ENCODE results near the gene E2F7.
"Not testable (repeated sequence)": the region's sequence is repeated elsewhere in the genome, so short reads cannot be mapped to it uniquely, and the experiment has no call there.

E2F7 gene, protein sequence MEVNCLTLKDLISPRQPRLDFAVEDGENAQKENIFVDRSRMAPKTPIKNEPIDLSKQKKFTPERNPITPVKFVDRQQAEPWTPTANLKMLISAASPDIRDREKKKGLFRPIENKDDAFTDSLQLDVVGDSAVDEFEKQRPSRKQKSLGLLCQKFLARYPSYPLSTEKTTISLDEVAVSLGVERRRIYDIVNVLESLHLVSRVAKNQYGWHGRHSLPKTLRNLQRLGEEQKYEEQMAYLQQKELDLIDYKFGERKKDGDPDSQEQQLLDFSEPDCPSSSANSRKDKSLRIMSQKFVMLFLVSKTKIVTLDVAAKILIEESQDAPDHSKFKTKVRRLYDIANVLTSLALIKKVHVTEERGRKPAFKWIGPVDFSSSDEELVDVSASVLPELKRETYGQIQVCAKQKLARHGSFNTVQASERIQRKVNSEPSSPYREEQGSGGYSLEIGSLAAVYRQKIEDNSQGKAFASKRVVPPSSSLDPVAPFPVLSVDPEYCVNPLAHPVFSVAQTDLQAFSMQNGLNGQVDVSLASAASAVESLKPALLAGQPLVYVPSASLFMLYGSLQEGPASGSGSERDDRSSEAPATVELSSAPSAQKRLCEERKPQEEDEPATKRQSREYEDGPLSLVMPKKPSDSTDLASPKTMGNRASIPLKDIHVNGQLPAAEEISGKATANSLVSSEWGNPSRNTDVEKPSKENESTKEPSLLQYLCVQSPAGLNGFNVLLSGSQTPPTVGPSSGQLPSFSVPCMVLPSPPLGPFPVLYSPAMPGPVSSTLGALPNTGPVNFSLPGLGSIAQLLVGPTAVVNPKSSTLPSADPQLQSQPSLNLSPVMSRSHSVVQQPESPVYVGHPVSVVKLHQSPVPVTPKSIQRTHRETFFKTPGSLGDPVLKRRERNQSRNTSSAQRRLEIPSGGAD

DNA sequence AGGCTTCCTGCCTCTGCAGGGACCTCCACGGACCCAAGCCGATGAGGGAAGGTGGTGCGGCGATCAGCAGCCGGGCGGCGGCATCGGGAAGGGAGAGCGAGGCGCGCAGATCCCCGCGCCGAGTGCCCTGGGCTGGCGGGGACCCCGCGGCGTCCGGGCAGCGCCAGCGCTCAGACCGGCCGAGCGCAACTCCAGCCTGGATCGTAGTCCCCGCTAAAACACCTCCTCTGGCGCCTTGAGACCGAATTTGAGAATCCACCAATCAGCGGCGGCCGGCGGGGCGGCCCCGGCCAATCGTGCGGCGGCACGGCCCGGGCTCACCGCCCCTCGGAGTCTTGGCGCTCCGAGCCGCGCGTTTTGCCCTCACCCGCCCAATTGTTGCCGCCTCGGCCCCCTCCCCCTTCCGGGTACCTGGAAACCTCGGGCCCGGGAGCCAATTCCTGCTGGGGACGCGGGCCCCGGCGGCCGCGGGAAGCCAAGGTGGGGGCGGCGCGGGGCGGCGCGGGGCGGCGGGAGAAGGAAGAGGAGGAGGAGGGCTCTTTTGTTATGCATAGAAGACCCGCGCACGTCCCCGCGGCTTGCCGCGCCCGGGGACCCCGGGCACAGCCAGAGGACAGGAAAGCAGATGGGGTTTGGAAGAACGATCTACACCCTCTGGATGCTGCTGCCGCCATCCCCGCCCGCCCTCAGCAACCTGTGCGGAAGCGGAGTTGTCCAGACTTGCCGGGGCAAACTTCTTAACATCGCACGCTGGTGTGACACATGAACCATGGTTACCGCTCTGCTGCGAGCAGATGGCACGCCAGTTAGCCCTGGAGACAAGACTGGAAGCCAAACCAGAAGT, at the start of gene E2F7:
E2F7 (minus strand) TSS at position 209 of the 844 bp plus-strand sequence. CDS start 934 bp downstream, outside the sequence.
- H3K27ac ChIP-seq (ENCODE audit: low read depth, low read length): peak within 1 kb of the TSS; percentile 23
- H3K36me3 ChIP-seq (ENCODE audit: insufficient read depth, low read length): no peaks in the 10 kb centered on the region
- H3K9me3 ChIP-seq (ENCODE audit: low read length): no peaks in the 10 kb centered on the region
- H3K9ac ChIP-seq (ENCODE audit: low read length): no peak within 1 kb of the TSS
- H3K4me1 ChIP-seq (ENCODE audit: insufficient read depth, low read length): peaks cover 6% of the 10 kb centered on the region
- H3K27me3 ChIP-seq (ENCODE audit: control insufficient read depth in 1 of 2, insufficient read depth in 2 of 2, low read length in 2 of 2): peaks cover 7 to 13% of the 10 kb centered on the region in 2 donors
- H3K4me3 ChIP-seq (ENCODE audit: low read depth in 1 of 2, low read length in 2 of 2): peak within 1 kb of the TSS; percentile 64 to 87

DNA sequence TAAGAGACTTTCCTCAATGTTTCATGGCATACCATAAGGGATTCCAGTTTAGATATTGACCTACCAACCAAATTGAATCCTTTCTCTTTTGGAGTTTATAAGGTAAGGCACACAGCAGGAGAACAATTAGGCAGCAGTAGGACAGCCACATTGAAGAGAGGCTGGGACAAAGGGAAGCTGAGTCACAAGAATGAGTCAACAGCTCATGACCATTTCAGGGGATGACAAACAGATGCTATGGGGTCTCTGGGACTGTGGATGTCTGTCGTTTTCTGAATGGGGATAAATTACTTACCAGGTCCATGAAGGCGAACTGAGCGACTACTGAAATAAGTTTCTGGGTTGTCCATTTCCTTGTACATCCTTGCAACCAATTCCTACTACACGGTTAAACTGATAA, 48.6 kb upstream of the E2F7 start:
- Histone ChIP-seq H3K4me1 (ENCODE audit: insufficient read depth, low read length) (no peaks in the 10 kb centered on the region), H3K9me3 (ENCODE audit: low read length) (no peaks in the 10 kb centered on the region), H3K36me3 (ENCODE audit: insufficient read depth, low read length) (no peaks in the 10 kb centered on the region), H3K9ac (ENCODE audit: low read length) (no peak overlapping the region), H3K27ac (ENCODE audit: low read depth, low read length) (no peak overlapping the region), H3K4me3 (ENCODE audit: low read depth in 1 of 2, low read length in 2 of 2) (no peak overlapping the region), H3K27me3 (ENCODE audit: control insufficient read depth in 1 of 2, insufficient read depth in 2 of 2, low read length in 2 of 2) (no peaks in the 10 kb centered on the region)

DNA sequence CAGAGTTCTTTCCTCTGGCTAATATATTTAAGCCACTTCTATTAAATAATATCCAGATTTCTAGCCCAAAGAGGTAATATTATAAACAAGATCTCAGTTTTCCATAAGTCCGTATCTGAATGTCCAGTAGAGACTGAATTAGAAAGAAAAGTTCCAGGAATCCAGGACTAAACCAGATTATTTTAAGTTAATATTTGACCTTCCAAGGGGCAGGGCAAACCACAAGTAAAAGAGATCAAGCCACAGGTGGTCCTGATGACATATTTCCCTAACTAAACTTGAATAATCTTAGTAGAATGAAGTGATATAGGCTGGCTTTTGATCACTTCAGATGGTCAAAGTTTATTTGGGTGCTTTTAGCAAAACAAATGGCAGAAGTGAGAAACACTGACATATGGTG, 43.3 kb upstream of the E2F7 start:
- H3K27ac ChIP-seq (ENCODE audit: low read depth, low read length): no peak overlapping the region
- H3K36me3 ChIP-seq (ENCODE audit: insufficient read depth, low read length): no peaks in the 10 kb centered on the region
- H3K4me3 ChIP-seq (ENCODE audit: low read depth in 1 of 2, low read length in 2 of 2): no peak overlapping the region
- H3K9me3 ChIP-seq (ENCODE audit: low read length): no peaks in the 10 kb centered on the region
- no peak overlapping the region for H3K9ac ChIP-seq (ENCODE audit: low read length)
- no peaks in the 10 kb centered on the region for H3K4me1 ChIP-seq (ENCODE audit: insufficient read depth, low read length)
- no peaks in the 10 kb centered on the region for H3K27me3 ChIP-seq (ENCODE audit: control insufficient read depth in 1 of 2, insufficient read depth in 2 of 2, low read length in 2 of 2)

DNA sequence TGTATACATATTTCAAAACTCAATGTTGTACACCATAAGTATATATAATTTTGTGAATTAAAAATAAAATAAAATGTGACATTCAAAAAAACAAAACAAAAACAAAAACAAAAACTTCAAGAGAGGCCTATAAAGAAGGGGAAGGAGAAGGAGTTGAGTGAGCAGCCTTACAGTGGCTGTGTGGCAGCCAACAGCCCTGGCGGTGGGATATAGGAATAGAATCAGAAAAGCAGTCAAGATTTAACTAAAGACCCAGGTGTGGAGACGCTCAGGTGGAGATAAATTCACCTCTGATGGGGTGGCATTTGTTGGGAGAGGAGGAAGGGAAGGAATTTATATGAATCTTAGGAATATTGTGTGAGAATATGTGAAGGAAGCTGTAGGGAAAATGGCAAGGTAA, 41.8 kb upstream of the E2F7 start:
- Histone ChIP-seq H3K9me3 (ENCODE audit: low read length) (no peaks in the 10 kb centered on the region), H3K36me3 (ENCODE audit: insufficient read depth, low read length) (no peaks in the 10 kb centered on the region), H3K27me3 (ENCODE audit: control insufficient read depth in 1 of 2, insufficient read depth in 2 of 2, low read length in 2 of 2) (no peaks in the 10 kb centered on the region), H3K4me3 (ENCODE audit: low read depth in 1 of 2, low read length in 2 of 2) (no peak overlapping the region), H3K9ac (ENCODE audit: low read length) (no peak overlapping the region), H3K27ac (ENCODE audit: low read depth, low read length) (no peak overlapping the region), H3K4me1 (ENCODE audit: insufficient read depth, low read length) (no peaks in the 10 kb centered on the region)

DNA sequence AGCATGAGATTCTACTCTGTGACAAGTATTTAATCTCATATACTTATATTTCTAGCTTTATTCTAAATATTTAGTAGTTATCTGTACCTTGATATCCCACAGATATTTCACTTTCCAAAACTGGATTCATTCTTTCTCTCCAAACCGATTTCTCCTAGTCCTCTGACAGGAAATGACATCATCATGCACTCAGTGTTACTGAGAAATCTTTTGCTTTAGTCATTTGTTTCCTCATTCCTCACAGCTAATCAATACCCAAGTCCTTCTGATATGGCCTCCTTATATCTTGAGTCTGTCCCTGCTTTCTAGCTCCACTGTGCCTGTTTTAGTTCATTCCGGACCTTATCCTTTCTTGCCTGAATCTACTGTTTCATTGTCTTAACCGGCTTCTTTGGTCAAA, 39.4 kb upstream of the E2F7 start:
- H3K27ac ChIP-seq (ENCODE audit: low read depth, low read length): no peak overlapping the region
- H3K4me1 ChIP-seq (ENCODE audit: insufficient read depth, low read length): no peaks in the 10 kb centered on the region
- no peaks in the 10 kb centered on the region for H3K9me3 ChIP-seq (ENCODE audit: low read length)
- H3K9ac ChIP-seq (ENCODE audit: low read length): no peak overlapping the region
- H3K36me3 ChIP-seq (ENCODE audit: insufficient read depth, low read length): no peaks in the 10 kb centered on the region
- H3K4me3 ChIP-seq (ENCODE audit: low read depth in 1 of 2, low read length in 2 of 2): no peak overlapping the region
- no peaks in the 10 kb centered on the region for H3K27me3 ChIP-seq (ENCODE audit: control insufficient read depth in 1 of 2, insufficient read depth in 2 of 2, low read length in 2 of 2)

DNA sequence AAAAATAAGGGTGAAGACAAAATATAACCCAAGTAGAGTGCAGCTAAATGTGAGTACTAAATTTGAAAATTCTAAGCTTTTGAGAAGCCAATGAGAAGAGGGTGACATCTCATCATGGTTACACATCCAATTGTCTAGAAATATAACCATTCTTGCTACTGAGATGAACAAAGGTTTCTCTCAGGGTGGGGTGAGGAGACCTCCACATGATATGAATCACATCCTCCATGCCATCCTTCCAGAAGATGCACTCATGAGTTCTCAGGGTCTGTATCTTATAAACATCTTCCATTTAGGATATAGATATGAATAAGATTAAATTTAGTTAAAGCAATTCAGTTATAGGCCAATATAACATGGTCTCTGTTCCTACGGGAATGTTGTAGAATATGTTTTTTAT, 38.9 kb upstream of the E2F7 start:
- H3K36me3 ChIP-seq (ENCODE audit: insufficient read depth, low read length): no peaks in the 10 kb centered on the region
- no peak overlapping the region for H3K27ac ChIP-seq (ENCODE audit: low read depth, low read length)
- H3K9ac ChIP-seq (ENCODE audit: low read length): no peak overlapping the region
- no peaks in the 10 kb centered on the region for H3K27me3 ChIP-seq (ENCODE audit: control insufficient read depth in 1 of 2, insufficient read depth in 2 of 2, low read length in 2 of 2)
- H3K9me3 ChIP-seq (ENCODE audit: low read length): no peaks in the 10 kb centered on the region
- H3K4me1 ChIP-seq (ENCODE audit: insufficient read depth, low read length): no peaks in the 10 kb centered on the region
- no peak overlapping the region for H3K4me3 ChIP-seq (ENCODE audit: low read depth in 1 of 2, low read length in 2 of 2)

DNA sequence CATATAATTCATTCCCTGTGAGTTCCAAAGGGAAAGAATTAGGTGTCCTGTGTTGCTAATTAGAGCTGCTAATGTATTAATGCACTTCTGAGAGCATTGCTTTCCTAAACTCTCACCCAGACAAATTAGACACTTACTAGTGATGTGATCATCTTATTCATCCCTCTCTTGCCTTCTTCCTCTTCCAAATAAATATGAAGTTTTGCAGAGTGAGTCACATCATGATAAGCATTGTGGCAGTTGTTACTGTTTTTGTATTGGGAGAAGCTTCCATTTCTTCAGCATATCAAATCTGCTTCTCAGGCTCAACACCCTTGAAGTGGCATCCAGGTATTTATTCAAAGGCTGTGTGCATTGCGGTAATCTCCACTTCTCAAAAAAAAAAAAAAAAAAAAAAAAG, 37.3 kb upstream of the E2F7 start:
- Histone ChIP-seq H3K27me3 (ENCODE audit: control insufficient read depth in 1 of 2, insufficient read depth in 2 of 2, low read length in 2 of 2) (no peaks in the 10 kb centered on the region), H3K36me3 (ENCODE audit: insufficient read depth, low read length) (no peaks in the 10 kb centered on the region), H3K4me1 (ENCODE audit: insufficient read depth, low read length) (no peaks in the 10 kb centered on the region), H3K9ac (ENCODE audit: low read length) (no peak overlapping the region), H3K4me3 (ENCODE audit: low read depth in 1 of 2, low read length in 2 of 2) (no peak overlapping the region), H3K27ac (ENCODE audit: low read depth, low read length) (no peak overlapping the region), H3K9me3 (ENCODE audit: low read length) (no peaks in the 10 kb centered on the region)

DNA sequence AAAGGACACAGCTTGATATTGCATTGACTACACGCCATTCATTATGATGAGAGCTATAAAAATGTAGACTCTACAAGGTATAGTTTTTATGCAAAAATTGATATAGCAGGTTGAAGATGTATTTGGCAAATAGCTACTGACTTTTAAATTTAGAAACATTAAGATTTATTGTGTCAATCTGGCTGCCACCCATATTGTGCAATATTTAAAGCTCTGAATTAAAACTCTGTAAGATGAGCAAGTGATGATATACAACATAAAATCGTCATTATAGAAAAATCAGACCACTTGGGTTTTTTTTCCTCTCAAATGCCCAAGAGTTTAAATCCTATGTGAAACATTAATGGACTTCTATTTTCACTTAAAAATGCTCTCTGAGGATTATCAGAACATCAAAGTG, 36.8 kb upstream of the E2F7 start:
- no peaks in the 10 kb centered on the region for H3K36me3 ChIP-seq (ENCODE audit: insufficient read depth, low read length)
- H3K27me3 ChIP-seq (ENCODE audit: control insufficient read depth in 1 of 2, insufficient read depth in 2 of 2, low read length in 2 of 2): no peaks in the 10 kb centered on the region
- H3K9me3 ChIP-seq (ENCODE audit: low read length): no peaks in the 10 kb centered on the region
- H3K4me3 ChIP-seq (ENCODE audit: low read depth in 1 of 2, low read length in 2 of 2): no peak overlapping the region
- no peaks in the 10 kb centered on the region for H3K4me1 ChIP-seq (ENCODE audit: insufficient read depth, low read length)
- H3K27ac ChIP-seq (ENCODE audit: low read depth, low read length): no peak overlapping the region
- H3K9ac ChIP-seq (ENCODE audit: low read length): no peak overlapping the region

DNA sequence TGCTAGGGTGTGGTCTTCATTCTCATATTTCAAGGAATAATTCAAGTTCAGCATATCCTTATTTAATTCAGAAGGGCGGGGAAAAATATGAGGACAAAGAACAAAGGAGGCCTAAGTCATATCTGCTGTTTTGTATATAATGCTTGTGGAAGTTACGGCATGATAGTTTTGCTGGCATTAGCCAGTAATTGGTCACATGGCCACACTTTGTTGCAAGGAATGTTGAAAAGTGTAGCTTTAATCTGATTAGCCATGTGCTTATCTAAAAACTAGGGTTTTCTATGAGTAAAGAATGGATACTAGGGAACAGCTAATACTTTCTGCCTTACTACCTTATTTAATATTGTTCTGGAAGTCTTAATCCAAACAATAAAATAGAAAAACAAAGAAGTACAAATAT, 34.4 kb upstream of the E2F7 start:
- Histone ChIP-seq H3K4me3 (ENCODE audit: low read depth in 1 of 2, low read length in 2 of 2) (no peak overlapping the region), H3K9ac (ENCODE audit: low read length) (no peak overlapping the region), H3K27me3 (ENCODE audit: control insufficient read depth in 1 of 2, insufficient read depth in 2 of 2, low read length in 2 of 2) (no peaks in the 10 kb centered on the region), H3K4me1 (ENCODE audit: insufficient read depth, low read length) (no peaks in the 10 kb centered on the region), H3K9me3 (ENCODE audit: low read length) (no peaks in the 10 kb centered on the region), H3K36me3 (ENCODE audit: insufficient read depth, low read length) (no peaks in the 10 kb centered on the region), H3K27ac (ENCODE audit: low read depth, low read length) (no peak overlapping the region)

DNA sequence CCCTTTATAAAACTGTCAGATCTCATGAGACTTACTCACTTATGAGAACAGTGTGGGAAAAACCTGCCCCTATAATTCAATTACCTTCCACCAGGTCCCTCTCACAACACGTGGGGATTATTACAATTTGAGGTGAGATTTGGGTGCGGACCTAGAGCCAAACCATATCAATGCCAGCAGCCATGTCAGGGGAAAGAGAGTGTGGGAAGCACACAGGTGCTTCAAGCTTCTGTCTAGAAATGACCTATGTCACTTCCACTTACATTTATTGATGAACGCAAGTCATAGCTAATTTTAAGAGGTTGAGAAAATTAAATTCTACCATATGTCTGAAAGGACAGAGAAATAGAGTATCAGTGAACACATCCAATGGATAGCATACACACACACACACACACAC, 32.5 kb upstream of the E2F7 start:
- Histone ChIP-seq H3K9ac (ENCODE audit: low read length) (no peak overlapping the region), H3K9me3 (ENCODE audit: low read length) (no peaks in the 10 kb centered on the region), H3K36me3 (ENCODE audit: insufficient read depth, low read length) (no peaks in the 10 kb centered on the region), H3K27me3 (ENCODE audit: control insufficient read depth in 1 of 2, insufficient read depth in 2 of 2, low read length in 2 of 2) (no peaks in the 10 kb centered on the region), H3K4me1 (ENCODE audit: insufficient read depth, low read length) (no peaks in the 10 kb centered on the region), H3K27ac (ENCODE audit: low read depth, low read length) (no peak overlapping the region), H3K4me3 (ENCODE audit: low read depth in 1 of 2, low read length in 2 of 2) (no peak overlapping the region)

DNA sequence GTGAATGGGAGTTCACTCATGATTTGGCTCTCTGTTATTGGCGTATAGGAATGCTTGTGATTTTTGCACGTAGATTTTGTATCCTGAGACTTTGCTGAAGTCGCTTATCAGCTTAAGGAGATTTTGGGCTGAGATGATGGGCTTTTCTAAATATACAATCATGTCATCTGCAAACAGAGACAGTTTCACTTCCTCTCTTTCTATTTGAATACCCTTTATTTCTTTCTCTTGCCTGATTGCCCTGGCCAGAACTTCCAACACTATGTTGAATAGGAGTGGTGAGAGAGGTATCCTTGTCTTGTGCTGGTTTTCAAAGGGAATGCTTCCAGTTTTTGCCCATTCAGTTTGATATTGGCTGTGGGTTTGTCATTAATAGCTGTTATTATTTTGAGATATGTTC, 26.9 kb upstream of the E2F7 start:
- not testable (repeated sequence) for H3K4me1 ChIP-seq (ENCODE audit: insufficient read depth, low read length); H3K27me3 ChIP-seq (ENCODE audit: control insufficient read depth in 1 of 2, insufficient read depth in 2 of 2, low read length in 2 of 2); H3K9me3 ChIP-seq (ENCODE audit: low read length); H3K9ac ChIP-seq (ENCODE audit: low read length); H3K4me3 ChIP-seq (ENCODE audit: low read depth in 1 of 2, low read length in 2 of 2); H3K36me3 ChIP-seq (ENCODE audit: insufficient read depth, low read length); H3K27ac ChIP-seq (ENCODE audit: low read depth, low read length)
